Head of caudate nucleus (tissue), 42 donors: ENCODE measurements around the gene RNF2.

Experiments used
- DNase-seq, 42 donors: peaks; one replicate each; pipeline versions ENCODE4 v3.0.0 to v3.0.0-alpha.2; 2020 to 2021; ENCODE audit warnings: mixed read lengths in 7 of 42
- intact Hi-C: fragments of 100-400 bp; cut with DNase I; formaldehyde crosslinking; loops from one replicate; pipeline ENCODE4 v1.15.0; 2022

RNF2 gene

DNA sequence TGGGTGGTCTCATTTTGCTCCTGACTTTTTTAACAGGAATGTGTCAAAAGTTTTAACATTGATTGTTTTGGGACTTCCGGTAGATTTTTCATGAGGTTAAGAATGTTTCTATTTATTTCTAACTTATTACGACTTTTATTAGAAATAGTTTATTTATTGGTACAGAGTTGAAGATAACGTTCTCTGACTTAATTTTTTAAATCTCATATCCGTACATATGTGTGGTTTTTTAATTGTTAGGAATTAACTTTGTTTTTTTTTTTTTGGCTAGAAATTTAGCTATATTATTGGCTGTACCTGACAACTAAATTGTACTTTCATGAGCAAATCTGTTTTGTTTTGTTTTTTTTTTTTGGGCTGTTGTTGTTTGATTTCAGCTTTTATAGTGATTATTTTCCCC lies 32.0 kb downstream of the RNF2 start:
- intact Hi-C loops = no loop called here

DNA sequence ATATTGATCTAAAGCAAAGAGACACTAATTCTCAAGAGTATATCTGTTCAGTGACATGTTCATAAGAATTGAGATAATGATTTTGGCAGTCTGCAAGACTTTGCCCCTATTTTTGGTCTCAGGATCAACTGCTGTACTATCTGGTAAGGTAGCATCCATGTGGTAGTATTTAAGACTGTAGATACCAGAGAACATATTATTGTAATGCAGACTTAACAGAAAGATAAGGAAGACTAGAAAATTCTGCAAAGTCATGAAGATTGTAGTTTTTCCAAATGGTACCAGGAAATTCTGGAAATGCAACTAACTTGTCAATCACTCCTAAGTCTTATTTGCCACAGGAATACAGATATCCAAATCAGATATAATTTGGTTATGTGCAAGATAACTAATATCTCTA lies 35.1 kb downstream of the RNF2 start:
- intact Hi-C loops = no loop called here

More for the DNA sequence above, 32.0 kb downstream of the RNF2 start:
- no peak for DNase-seq

DNA sequence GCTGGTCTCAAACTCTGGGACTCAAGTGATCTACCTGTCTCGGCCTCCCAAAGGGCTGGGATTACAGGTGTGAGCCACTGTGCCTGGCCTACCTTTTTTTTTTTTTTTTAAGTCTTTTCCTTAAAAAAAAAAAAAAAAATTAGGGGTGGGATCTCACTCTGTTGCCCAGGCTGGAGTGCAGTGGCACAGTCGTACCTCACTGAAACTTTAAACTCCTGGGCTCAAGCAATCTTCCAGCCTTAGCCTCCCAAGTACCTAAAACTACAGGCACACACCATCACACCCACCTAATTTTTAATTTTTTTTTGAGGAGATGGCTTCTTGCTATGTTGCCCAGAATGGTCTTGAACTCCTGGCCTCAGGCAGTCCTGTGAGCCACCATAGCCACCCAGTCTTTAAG lies 38.5 kb downstream of the RNF2 start:
- intact Hi-C loops = no loop called here
- DNase-seq = no peak

More for the DNA sequence above, 35.1 kb downstream of the RNF2 start:
- no peak for DNase-seq

DNA sequence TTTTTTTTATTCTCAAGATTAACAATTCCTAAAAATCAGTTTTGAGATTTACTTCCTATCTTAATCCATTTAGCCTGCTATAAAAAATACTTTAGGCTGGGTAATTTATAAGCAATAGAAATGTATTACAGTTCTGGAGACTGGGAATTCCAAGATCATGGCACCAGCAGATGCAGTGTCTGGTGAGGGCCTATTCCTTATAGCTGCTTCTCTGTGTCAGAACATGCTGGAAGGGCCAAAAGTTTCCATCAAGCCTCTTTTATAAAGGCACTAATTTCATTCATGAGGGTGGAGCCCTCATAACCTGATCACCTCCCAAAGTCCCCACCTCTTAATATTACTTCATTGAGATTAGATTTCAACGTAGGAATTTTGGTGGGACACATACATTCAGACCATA lies 41.7 kb downstream of the RNF2 start:
- intact Hi-C loops = no loop called here

DNA sequence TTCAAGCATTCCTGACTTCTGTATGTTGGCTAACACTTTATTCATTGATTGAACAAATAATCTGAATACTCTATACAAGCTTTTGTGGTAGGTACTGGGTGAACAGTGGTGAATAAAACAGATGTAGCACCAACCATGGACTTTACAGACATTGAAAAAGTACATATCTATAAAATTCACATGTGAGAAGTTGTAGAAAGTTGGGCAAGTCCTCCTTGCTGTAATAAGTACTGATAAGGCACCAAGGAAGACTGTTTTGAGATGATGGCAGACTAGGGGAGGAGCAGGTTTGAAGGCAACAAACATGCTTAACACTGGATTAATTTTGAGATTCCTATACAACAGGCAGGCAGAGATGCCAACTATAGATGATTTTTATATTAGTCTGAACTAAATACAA lies 42.4 kb downstream of the RNF2 start:
- intact Hi-C loops = no loop called here
- DNase-seq = no peak

More for the DNA sequence above, 41.7 kb downstream of the RNF2 start:
- no peak for DNase-seq

DNA sequence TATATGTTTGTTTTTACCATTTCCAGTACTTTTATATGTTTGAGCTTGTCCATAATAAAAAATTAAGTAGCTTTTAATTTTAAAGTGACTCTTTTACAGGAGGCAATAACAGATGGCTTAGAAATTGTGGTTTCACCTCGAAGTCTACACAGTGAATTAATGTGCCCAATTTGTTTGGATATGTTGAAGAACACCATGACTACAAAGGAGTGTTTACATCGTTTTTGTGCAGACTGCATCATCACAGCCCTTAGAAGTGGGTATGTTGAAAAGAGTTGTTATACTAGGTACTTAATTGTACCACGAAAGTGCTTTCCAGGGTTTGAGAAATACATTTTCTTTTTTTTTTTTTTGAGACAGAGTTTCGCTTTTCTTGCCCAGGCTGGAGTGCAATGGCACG lies 46.1 kb downstream of the RNF2 start:
- no peak for DNase-seq
- intact Hi-C loops = no loop called here

DNA sequence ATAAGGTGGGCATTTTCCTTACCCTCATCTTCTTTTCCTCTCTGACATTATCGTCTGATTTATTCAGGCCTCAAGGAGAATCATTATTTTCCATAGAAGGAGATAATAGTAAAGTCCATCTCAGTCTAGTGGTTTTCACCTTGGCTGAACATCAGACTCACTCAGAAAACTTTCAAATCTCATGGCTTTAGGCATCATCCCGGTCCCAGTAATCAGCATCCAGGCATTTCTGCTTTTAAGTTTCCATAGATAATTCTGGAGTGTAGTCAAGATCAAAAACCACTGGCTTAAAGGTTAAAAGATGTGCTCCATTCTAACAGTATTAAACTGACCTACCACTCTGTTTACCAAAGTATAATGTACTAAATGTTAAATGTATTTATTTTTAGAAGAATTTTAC lies 49.4 kb downstream of the RNF2 start:
- DNase-seq = no peak
- intact Hi-C loops = no loop called here

DNA sequence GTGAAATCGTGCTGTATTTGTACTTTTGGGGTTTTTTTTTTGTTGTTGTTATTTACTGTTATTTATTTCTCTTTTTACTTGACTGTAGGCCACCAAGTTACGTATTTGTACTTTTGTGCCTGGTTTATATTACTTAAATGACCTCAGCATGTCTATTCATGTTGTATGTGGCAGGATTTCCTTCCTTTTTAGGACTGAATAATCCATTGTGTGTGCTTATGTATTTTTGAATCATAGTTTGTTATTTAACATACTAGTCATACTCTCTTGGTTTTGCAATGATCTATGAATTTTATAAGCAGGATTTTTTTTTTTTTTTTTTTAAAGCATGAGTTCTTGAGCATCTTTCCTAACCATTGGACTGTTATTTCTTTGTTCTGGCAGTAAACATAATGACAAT lies 51.2 kb downstream of the RNF2 start:
- intact Hi-C loops = no loop called here
- DNase-seq = no peak

DNA sequence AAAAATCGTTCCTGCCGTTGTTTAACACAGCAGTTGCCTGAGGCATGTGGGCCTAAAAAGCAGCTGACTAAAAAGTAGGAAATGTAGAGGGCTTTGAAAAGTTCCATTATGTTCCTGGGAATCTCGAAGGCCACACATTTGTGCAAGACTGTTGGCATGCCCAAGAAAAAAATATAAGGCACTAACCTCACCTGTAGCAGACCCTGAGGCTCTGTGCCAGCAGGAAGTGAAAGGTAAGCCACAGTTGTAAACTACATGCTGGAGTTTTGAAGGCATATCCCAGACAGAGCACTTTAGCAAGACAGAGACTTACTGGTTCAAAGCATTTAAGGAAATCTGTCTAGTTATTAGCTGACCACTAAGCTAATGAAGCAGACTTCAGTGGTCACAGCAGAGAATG lies 58.7 kb downstream of the RNF2 start:
- DNase-seq = no peak
- intact Hi-C loops = no loop called here

DNA sequence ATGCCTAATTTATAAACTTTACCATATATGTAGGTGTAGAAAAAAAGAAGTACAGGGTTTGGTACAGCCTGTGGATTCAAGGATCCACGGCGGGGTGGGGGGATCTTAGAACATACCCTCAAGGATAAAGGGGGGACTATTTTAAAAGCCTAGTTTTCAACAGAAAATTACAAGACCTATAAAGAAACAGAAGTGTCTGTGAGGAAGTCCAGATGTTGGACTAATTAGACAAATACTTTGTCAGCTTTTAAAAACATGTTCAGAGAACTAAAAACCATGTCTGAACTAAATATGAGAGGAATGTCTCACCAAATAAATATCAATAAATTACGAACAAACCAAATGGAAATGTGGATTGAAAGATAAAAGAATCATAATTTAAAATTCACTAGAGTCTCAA lies 59.8 kb downstream of the RNF2 start:
- DNase-seq = no peak
- intact Hi-C loops = no loop called here

DNA sequence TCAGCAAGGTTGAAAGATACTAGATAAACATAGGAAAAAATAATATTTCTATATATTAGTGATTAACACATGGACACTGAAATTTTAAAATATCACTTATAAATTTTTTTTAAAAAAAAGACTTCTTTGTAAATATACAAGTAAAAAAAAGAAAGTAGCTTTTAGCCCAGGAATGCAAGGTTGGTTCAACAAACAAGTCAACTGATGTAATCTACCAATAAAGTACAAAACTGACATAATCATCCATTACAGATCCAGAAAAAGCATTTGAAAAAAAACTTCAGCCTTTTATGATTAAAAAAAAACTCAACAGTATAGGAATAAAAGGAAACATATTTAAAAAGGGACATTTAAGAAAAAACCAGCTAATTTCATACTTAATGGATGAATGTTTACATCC lies 63.0 kb downstream of the RNF2 start:
- intact Hi-C loops = no loop called here
- no peak for DNase-seq

DNA sequence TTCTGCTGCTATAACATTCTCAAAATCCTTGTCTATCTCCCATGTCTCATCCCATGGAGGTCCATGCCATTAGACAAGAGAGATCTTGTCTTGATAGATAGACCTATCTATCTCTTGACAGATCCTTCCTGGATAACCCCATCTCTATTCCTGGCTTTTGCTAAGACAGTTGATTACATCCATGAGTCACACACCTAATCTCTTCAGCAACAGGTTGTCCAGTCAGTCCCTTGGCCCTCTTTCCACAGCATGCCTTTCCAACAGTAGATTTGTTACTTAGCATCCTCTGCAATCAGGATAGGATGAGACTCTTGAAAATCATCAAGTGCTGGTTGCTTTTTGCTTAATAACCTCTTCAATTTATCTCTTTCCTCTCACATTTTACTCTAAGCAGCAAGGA lies 64.8 kb downstream of the RNF2 start:
- intact Hi-C loops = no loop called here
- DNase-seq = no peak

DNA sequence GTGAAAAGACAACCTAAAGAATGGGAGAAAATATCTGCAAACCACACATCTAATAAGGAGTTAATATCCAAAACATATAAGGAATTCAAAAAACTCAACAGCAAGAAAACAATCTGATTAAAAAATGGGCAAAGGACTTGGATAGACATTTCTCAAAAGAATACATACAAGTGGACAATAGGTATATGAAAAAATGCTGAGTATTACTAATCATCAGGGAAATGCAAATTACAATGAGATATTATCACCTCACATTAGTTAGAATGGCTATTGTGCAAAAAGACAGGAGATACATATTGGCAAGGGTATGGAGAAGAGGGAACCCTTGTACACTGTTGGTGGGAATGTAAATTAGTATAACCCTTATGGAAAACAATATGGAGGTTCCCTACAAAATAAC lies 66.5 kb downstream of the RNF2 start:
- intact Hi-C loops = no loop called here
- no peak for DNase-seq

DNA sequence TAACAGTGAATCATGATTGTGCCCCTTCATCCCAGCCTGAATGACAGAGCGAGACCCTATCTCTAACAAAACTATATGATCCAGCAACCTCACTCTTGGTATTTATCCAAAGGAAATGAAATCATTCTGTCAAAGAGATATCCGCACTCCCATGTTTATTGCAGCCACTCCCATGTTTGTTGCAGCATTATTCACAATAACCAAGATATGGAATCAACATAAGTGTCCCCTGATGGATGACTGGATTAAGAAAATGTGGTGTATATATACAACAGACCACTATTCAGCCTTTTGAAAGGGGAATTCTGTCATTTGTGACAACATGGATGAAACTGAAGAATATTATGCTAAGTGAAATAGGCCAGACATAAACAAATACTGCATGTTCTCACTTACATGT lies 67.0 kb downstream of the RNF2 start:
- intact Hi-C loops = no loop called here
- no peak for DNase-seq

DNA sequence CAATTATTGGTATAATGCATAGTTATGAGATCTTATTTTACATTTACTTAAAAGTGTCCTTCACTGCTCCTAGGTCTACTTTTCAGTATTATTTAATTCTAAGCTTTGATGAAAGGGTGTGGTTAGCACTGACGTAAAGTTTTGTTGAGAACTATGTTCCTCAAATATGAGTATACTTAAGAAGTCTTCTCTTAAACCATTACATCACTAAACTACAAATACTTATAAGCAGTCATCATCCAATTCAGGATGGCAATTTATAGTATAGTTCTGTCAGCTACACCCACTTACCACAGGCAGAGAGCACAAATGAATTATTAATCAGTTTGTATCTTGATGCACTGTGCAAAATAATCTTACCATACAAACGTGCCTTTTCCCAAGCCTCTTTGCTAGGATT lies 84.3 kb downstream of the RNF2 start:
- intact Hi-C loops = no loop called here

DNA sequence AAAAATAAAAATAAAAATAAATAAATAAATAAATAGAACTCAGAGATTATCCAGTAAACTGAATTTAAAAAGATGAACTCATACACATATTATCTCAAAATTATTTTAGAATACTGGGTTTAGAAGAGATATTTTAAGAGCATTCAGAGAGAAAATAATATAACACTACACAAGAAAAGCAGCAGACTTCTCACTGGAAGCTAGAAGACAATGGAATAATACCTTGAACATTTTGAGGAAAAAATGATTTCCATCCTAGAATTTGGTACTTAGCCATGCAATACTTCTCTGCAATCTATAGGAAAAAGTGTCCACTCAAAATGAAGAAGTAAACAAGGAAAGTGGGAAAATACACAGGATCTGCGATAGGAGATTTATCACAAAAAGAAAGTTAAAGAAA lies 87.2 kb downstream of the RNF2 start:
- DNase-seq = no peak
- intact Hi-C loops = no loop called here

More for the DNA sequence above, 84.3 kb downstream of the RNF2 start:
- no peak for DNase-seq

DNA sequence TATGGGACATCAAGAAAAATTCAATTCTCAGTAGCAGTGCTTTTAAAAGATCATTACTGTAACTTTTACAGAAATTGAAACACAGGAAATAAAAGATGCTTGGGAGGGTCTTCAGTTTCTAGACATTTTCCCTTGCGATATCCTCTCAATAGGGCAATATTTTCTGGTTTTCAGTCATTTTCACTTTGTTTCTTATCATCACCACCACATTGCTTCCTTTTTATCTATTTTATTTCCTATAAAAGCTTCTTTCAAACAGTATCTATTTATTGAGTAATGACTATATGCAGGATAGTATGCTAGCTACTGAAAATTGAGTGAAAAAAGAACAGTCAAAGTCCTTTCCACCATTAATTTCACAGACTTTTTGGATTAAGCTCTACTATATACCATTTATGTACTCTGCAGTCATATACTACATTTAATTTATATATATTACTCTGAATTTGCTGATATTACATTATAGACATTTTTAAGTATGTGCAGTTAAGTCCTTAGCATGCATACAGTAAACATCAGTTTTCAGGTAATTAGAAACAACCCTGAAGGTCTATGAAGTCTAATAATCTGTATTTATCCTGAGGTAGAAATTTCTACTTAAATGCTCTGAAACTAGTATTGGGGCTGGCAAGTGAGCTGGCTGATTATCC lies 92.7 kb downstream of the RNF2 start:
- DNase-seq = no peak
- intact Hi-C loops = no loop called here

DNA sequence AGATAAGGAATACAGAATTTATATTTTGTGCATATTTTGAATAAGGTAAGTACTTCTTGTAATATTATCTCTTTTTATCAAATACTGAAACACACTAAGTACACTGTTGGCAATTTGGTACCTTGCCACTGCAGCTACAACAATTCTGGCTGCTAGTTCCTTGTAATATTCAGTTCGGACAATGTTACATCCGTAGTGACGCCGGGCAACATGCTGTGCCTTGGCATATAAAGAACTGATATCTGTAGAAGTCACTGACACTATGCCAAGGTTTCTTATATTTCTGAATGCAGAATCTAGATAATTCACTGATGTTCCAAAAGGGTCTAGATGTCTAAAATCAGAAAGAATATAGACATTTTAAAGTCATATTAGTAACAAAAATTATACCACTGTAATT lies 93.9 kb downstream of the RNF2 start:
- intact Hi-C loops = no loop called here
- no peak for DNase-seq

DNA sequence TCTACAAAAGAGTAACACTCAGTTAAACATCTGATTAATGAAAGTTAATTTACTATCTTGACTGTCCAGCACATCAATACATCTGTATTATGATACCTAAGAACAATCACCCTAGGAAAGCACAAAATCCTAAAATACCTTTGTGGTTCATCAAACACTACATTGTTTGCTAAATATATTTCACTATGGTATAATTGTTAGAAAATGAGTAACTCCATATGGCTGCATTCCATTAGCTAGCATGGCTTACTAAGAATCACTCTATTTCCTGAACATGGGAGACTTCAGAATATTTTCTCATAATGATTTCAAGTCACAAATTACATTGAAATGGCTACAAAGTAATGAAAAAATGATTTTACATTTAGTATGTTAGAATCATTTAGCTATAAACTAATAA lies 98.9 kb downstream of the RNF2 start:
- intact Hi-C loops = no loop called here

DNA sequence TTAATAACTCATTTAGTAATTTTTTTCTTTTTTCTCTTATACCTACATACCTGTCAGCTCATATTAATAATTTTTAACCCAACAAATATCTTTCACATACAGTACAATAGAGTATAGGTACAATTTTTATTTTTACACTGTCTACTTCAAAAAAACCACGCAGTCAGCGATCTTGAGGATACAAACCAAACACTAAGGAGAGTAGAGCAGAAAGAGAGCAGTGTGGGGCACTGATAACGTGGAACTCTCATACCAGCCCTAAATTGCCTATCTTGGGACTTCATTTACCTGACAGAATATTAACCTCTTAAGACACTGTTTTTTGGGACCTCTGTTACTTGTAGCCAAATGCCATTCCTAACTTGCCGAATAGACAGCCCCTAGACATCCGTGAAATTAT lies 105.9 kb downstream of the RNF2 start:
- no peak for DNase-seq
- intact Hi-C loops = loop anchor here (10.0 kb wide), 1 partner anchor 1224 kb away; the partner anchor contains the start of genes ODR4 and TPR

More for the DNA sequence above, 98.9 kb downstream of the RNF2 start:
- DNase-seq = no peak
